Epithelial cell of proximal tubule (primary cell): Measurements from ENCODE around the gene TYW1. TPM values are rescaled to one million over a fixed set of nuclear protein-coding genes. Genes with fewer than 3 reads are reported as not detected.
"Not testable (repeated sequence)": the region's sequence is repeated elsewhere in the genome, so short reads cannot be mapped to it uniquely, and the experiment has no call there.

ENCODE experiments used
- DNase-seq: peaks from one replicate; pipeline ENCODE4 v3.0.0-alpha.2; 2011; ENCODE audit warnings: low read depth
- H3K4me3 ChIP-seq: 2 replicates; pipeline ENCODE4 v1.5.1; 2011; ENCODE audit warnings: low read depth, mild to moderate bottlenecking, low read length
- total RNA-seq: library from RNA; depleted of rRNA; stranded (reverse); fragments of >200 nt; gene quantifications from 2 replicates; pipeline ENCODE4 v1.2.3, GENCODE V29; 2015
- TF ChIP-seq, protein P1 (sequence below): conservative IDR thresholded peaks from 2 replicates; pipeline ENCODE4 v1.5.1; 2012; ENCODE audit warnings: low read depth, mild to moderate bottlenecking, low read length

TYW1 gene
- total RNA-seq, 1 donor from 2014 or later: 12.3 TPM

DNA sequence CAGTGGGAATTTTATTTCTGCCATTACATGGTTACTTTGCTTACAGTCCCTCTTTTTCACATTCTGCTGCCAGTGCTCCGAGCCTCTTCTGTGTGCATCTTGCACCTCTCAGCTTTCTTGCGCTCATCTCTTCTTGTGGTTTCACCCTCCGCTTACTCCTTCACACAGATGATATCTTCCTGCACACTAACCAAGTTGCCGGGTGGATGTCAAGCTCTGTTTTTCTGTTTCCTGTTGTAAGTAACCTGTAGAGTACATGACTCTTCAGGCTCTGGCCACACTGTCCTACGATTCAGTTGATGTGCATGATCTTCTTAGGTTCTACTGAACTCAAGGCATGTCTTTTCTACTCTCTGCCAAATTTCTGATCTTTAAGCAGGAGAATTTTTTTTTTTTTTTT is 166.7 kb downstream of the TYW1 start:
- not testable (repeated sequence) for H3K4me3 ChIP-seq

DNA sequence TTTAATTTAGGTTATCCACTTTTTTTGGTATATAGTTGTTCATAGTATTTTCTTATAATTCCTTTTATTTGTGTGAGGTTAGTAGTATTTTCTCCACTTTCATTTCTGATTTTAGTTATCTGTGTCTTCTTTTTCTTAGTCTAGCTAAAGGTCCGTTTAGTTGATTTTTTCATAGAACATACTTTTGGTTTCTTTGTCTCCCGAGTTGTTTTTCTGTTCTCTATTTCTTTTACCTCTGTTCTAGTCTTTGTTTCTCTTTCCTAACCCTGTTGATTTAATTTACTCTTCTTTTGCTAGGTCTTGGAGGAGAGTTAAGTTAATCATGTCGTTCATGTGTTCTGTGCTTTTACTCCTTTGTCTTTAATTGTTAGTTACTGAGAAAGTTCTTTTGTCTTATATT is 174.5 kb downstream of the TYW1 start:
- not testable (repeated sequence) for DNase-seq

More for the DNA sequence above, 166.7 kb downstream of the TYW1 start:
- DNase-seq: not testable (repeated sequence)

DNA sequence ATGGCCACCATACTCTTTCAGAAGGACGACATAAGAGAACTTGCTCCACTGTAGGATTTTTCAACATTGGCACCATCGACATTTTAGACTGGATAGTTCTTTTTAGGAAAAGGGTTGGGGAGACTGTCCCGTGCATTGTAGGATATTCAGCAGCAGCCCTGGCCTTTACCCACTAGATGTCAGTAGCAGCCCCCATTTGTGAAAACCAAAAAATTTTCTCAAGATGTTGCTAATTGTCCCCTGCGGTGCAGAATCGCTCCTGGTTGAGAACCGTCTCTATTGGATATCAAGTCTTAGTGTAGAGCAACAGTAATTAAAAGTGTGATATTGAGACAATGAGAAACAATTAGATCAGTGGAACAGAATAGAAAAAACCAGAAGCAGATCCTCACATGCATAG is 180.1 kb downstream of the TYW1 start:
- H3K4me3 ChIP-seq, DNase-seq: not testable (repeated sequence)
- TF ChIP-seq, protein P1, sequence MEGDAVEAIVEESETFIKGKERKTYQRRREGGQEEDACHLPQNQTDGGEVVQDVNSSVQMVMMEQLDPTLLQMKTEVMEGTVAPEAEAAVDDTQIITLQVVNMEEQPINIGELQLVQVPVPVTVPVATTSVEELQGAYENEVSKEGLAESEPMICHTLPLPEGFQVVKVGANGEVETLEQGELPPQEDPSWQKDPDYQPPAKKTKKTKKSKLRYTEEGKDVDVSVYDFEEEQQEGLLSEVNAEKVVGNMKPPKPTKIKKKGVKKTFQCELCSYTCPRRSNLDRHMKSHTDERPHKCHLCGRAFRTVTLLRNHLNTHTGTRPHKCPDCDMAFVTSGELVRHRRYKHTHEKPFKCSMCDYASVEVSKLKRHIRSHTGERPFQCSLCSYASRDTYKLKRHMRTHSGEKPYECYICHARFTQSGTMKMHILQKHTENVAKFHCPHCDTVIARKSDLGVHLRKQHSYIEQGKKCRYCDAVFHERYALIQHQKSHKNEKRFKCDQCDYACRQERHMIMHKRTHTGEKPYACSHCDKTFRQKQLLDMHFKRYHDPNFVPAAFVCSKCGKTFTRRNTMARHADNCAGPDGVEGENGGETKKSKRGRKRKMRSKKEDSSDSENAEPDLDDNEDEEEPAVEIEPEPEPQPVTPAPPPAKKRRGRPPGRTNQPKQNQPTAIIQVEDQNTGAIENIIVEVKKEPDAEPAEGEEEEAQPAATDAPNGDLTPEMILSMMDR: peak; percentile 27

More for the DNA sequence above, 174.5 kb downstream of the TYW1 start:
- not testable (repeated sequence) for H3K4me3 ChIP-seq

DNA sequence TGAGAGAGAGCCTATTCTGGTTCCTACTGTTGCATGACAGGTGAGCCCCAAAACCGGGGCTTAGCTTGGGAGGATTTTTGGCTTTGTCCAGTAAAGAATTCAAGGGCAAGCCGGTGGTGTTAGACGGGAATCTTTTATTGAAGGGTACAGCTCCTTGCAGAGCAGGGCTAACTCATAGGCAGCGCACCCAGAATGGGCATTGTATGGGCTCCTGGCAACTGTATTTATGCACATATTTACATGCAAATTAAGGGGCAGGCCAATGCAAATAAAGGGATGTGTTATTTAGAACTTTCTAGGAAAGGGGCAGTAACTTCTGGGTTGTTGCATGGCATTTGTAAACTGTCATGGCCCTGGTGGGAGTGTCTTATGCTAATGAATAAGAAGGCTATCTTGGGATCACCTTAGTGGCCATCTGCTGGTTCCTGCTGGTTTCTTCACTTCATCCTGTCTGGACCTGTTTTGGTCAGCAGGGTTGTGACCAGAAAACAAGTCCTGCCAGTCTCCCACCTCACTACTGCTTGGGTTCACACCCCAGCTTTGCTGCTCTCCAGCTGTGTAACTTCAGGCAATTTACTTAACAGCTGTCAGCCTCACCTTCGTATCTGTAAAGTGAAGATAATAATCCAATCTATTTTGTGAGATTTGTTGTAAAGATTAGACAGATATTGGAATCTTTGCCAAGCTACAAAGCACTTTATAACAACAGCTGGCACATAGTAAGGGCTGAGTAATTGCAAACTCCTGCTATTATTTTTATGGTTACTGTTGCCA is 182.5 kb downstream of the TYW1 start:
- DNase-seq, H3K4me3 ChIP-seq: not testable (repeated sequence)

DNA sequence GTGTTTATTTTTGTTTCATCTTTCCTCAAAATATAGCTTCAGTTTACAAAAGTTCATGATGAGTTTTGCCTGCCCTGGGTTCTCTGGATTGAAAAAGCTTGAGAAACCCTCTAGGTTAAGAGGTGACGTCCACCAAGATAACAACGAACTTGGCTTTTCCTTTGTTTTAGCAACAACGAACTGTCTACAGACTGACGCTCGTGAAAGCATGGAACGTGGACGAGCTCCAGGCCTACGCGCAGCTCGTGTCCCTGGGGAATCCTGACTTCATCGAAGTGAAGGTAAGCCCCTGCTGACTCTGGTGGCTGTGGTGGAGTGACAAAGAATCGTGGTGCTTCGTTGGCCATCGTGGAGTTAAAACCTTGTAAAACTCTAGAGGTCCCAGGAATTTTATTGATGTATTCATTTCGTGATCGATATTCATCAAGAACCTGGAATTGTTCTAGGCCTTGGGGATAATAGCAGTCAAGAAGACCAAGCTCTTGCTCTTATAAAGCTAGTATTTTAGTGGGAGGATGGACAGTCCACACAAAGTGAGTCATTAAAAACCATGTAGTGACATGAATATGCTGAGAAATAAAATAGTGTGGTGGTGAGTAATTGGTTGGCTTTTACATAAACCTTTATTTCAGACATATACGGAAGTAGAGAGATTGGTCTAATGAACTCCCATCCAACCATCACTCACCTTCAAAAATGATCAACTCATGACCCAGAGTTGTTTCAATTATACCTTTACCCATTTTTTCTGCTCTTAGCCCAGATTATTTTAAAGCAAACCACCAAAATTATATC is 186.5 kb downstream of the TYW1 start:
- H3K4me3 ChIP-seq, DNase-seq: not testable (repeated sequence)

DNA sequence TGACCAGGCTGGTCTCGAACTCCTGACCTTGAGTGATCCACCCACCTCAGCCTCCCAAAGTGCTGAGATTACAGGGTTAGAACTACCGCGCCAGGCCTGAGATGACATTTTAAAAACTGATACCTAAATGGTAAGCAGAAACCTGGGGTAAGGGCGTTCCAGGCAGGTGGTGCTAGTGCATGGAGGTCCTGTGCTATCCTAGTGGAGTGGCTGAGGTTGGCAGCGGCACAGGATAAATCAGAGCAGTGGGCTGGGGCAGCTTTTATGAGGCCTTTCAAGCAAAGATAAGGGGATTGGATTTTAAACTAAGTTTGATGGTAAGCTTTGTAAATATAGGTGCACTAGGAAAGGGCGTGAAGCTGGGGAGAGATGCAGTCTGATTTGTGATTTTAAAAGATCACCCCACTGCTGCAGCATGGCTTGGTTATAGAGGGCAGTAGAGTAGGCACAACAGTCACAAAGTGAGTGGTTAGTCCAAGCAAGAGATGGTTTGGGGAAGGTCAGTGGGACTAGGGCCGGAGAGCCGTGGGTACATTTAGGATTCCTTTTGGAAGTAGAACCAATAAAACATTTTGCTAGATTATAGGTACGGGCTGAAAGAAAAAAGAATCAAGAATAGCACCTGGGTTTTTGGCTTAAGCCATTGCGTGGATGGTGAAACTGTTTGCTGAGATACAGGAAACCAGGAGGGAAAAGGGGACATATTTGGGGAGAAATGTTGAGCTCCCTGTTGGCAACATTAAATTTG is 188.5 kb downstream of the TYW1 start:
- DNase-seq, H3K4me3 ChIP-seq: not testable (repeated sequence)

DNA sequence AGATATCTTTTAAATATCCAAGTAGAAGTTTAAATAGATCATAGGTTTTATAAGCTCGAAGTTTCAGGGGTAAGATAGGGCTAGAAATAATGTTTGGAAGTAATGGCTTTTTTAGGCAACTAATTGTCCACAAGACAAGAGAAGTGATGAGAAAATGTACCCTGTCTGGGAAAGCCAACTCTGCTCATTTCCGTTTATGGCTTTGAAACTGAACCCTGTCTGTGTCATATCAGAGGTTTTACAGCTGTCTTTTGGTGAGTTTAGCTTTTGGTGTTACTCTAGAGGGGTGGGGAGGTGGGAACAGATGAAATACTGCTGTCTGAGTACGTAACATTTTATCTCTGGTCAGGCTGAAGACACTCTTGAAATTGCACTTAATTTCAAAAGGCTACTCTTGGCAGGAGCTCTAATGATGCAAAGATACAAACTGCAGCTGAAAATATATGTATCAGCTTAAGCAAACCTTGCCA is 189.1 kb downstream of the TYW1 start:
- H3K4me3 ChIP-seq, DNase-seq: not testable (repeated sequence)

DNA sequence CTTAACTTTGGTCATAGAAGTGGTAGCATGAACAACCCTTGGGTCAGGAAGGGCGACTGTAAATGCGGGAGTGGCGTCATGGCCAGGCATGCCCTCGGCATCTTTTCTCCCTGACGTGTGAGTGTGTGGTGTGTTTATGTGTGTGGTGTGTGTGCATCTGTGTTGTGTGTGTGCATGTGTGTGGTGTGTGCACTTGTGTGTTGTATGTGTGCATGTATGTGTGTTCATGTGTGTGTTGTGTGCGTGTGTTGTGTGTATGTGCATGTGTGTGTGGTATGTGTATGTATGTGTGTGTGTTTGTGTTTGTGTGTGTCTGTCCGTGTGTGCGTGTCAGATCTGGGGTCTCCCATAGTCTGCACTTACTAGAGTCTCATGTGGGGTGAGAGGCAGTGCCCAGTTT is 192.5 kb downstream of the TYW1 start:
- H3K4me3 ChIP-seq, DNase-seq: not testable (repeated sequence)

DNA sequence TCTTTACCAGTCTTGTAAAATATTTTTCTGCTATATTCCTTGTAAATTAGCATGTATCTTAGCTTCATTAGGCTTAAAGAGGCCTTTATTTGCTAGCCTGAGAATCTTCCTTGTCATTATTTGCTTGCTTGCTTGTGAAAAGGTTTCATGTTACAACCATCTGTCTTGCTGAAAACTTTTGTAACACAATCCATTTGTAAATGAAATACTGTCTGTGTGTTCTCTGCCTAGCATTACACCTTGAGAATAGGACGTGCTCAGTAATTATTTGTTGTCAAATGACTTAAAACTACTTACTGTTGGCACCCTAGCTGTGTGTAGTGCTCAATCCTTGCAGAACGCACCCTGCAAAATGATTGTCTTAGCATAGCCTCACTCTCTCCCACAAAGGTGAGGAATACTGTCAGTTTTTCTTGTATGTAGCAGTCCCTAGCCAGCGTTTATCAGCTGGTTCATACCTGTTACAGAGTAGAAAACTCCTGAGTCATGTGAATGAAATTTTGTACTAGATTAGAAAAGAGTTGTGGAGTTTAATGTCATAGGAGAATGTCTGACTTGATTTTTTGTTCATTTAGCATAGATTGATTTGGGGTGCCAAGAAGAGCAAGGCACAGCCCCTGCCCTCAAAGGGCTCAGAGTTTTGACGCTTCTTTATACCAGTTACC is 193.3 kb downstream of the TYW1 start:
- DNase-seq, H3K4me3 ChIP-seq: not testable (repeated sequence)

DNA sequence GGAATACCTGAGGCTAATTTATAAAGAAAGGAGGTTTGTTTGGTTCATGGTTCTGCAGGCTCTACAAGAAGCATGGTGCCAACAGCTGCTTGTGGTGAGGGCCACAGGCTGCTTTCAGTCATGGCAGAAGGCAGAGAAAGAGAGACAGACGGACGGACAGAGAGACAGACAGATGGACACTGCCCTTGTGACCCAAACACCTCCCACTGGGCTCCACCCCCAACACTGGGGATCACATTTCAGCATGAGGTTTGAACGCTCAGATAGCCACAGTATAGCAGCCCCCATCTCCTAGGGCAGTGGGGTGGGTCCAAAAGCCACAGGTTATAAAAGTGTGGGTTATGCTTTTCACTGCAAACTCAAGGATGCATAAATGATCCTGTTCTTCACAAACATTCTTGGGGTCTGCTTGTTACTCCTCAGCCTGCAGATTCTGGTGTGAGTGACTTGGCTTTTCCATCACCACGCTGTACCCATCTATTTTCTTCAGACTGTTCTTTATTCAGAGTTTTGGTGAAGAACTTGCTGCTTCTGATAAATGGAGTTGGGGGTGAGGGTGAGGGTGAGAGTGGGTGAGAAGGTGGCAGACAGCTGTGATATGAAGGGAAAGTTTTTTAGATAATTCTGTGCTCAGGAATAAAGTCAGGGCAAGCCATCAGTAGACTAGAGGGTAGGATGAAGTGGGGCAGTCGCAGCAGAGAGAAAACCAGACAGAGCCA is 194.5 kb downstream of the TYW1 start:
- H3K4me3 ChIP-seq, DNase-seq: not testable (repeated sequence)

DNA sequence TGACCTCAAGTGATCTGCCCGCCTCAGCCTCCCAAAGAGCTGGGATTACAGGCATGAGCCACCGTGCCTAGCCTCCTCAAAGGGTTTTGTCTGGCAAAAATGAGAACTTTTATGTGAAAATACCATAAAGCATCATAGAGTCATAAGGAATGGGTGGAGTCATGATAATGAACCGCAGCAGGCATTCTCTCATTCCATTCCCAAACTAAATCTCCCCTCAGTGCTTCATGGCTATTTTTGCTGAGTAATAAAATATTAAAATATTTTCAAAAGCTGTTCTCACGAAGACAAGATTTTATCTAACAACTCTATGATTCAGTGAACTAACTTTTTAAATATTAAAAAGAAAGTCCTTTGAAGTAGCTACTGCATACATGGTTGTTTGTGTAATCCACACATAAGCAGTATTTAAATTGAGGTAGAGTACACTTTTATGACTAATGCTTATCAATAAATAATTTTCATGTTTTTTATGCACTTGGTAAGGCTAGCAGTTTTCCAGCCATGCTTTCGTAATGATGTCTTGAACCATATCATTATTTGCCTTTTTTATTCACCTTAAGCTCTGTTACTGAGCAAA is 195.6 kb downstream of the TYW1 start:
- not testable (repeated sequence) for DNase-seq, H3K4me3 ChIP-seq

DNA sequence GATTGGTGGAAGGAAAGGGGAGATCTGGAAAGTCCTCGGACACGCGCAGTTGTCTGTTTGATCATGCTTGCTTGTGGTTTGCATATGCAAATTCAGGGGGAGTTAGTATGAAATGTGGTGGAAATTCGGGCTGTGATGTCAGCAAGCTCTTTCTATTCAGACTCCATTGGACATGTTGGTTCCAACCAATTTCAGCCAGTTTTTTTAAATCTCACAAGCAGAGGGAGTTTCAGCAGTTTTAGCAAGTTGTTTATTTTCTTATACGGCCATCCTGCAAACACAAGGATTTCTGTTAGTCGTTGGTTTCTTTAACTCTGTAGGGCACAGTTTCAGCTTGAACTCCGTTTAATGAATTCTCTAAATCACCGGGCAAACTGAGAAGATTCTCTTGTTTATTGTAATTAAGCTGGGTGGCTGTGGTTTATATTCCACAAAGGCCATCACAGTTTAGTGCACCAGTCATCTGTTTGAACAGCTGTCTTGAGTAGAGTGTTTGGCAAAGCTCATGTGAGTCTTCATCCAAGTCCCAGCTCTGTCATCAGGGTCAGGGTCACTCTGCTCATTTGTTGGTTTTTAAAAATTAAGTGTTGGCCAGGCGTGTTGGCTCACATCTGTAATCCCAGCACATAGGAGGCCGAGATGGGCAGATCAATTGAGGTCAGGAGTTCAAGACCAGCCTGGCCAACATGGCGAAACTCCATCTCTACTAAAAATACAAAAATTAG is 196.4 kb downstream of the TYW1 start:
- not testable (repeated sequence) for H3K4me3 ChIP-seq, DNase-seq

DNA sequence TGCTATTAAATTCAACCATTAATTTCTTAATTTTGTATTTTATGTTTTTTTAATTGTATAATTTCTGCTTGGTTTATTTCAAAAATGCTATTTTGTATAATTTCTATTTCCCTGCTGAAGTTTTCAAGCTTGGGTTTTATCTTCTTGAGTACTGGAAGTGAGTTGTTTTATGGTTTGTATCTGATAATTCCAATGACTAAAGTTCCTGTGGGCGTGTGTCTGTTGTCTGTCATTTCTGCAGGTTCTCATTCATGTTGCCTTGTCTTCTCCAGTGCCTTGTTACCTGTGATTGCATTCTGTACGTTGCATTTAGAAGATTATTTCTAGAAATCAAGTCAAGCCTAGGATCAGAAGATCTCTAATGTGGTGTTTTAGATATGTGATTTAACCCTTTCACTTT is 199.5 kb downstream of the TYW1 start:
- not testable (repeated sequence) for H3K4me3 ChIP-seq, DNase-seq

DNA sequence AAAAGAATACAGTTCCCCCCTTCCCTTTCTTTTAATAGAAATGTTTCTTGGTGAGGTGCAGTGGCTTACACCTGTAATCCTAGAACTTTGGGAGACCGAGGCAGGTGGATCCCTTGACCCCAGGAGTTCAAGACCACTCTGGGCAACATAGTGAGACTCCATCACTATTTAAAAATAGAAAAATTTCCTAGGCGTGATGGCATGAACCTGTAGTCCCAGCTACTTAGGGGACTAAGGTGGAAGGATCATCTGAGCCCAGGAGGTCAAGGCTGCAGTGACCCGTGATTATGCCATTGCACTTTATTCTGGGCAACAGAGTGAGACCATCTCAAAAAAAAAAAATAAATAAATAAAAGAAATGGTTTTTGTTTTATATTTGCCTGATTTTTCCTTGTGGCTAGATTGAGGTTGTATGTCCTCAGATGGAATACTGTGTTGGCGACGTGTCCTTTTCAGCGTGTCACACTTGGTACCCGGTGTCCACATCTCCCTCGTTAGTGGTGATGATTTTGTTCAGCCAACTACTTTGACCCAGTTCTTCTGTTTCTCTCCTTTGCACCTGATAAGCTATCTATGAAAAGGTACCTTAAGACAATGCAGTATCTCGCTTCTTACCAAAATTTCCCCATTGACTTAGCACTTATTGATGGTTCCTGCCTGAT is 202.4 kb downstream of the TYW1 start:
- not testable (repeated sequence) for DNase-seq, H3K4me3 ChIP-seq

DNA sequence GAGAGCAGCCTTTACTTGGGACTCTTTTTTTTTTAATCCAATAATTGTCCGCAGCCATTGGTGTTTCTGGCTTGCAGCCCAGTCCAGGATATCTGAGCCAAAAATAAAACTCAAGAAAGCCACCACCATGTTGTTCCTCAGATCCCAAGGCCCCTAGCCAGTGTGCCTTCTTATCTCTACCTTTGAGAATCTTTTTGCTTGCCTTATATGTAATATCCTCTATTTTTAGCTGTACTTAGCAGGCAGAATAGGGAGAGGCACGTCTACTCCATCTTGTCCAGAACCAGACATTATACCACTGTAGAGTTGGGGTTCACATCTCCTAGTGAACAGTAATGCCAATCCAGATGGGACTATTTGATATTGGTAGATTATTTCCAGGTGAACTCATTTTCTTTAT is 209.1 kb downstream of the TYW1 start:
- DNase-seq, H3K4me3 ChIP-seq: not testable (repeated sequence)
